ENCODE results near the gene ZFYVE26. TPM values are rescaled to one million over a fixed set of nuclear protein-coding genes. Genes with fewer than 3 reads are reported as not detected.

Gene ZFYVE26
- total RNA-seq, 1 experiment from 2014 or later = 19.9 TPM

- no peak overlapping the region for H3K4ac ChIP-seq (ENCODE audit: low read depth, low read length)
- no peak overlapping the region for H4K5ac ChIP-seq (ENCODE audit: insufficient read length, low read depth, low read length)
- peaks cover 17% of the 10 kb centered on the region for H3K79me2 ChIP-seq (ENCODE audit: insufficient read depth, low read length)
- no peak overlapping the region for H4K91ac ChIP-seq (ENCODE audit: insufficient read length, low read depth, low read length)
- H3K9ac ChIP-seq (ENCODE audit: extremely low read depth, insufficient read length, low read length) = no peak overlapping the region
- no peak overlapping the region for H3K27ac ChIP-seq (ENCODE audit: insufficient read length, low read depth, low read length)
- H2BK5ac ChIP-seq (ENCODE audit: insufficient read length, low read length) = no peak overlapping the region
- no peak overlapping the region for H2BK20ac ChIP-seq (ENCODE audit: low read depth, low read length, poor library complexity, severe bottlenecking)
- no peak overlapping the region for H2BK120ac ChIP-seq (ENCODE audit: low read depth, low read length, poor library complexity, severe bottlenecking)
- no peak for DNase-seq
- no peak overlapping the region for H3K4me3 Mint-ChIP-seq
- H2AK5ac ChIP-seq (ENCODE audit: insufficient read length, low read length) = no peak overlapping the region
- no peak overlapping the region for H3K27ac Mint-ChIP-seq
- no CpG with 5 or more reads among the region's 4 CpGs for WGBS (ENCODE audit: extremely low coverage, insufficient read length, low lambda C conversion rate)
- H3K4me1 ChIP-seq (ENCODE audit: insufficient read depth, low read length) = peaks cover 4% of the 10 kb centered on the region; the same call in 1 of the 2 replicates
- H3K23me2 ChIP-seq (ENCODE audit: insufficient read length, low read depth, low read length, poor library complexity, severe bottlenecking) = no peaks in the 10 kb centered on the region
- no peak overlapping the region for H3K23ac ChIP-seq (ENCODE audit: insufficient read length, low read depth, low read length)
- TF ChIP-seq CTCF (conservative IDR thresholded peaks at IDR 0.05) = no peak
- H3T11ph ChIP-seq (ENCODE audit: low read length) = no peak overlapping the region
- no peak overlapping the region for H4K8ac ChIP-seq (replicated peaks; ENCODE audit: insufficient read length, low read depth, low read length)
- no peak overlapping the region for H3K56ac ChIP-seq (ENCODE audit: insufficient read length, low read depth, low read length)
- H2BK12ac ChIP-seq (ENCODE audit: insufficient read length, low read depth, low read length) = no peak overlapping the region
- H2AFZ ChIP-seq (ENCODE audit: low read length) = no peak overlapping the region
- H3K4me2 ChIP-seq (ENCODE audit: insufficient read depth, insufficient read length, low read length) = no peak overlapping the region
- peaks cover 10% of the 10 kb centered on the region for H3K27me3 Mint-ChIP-seq (ENCODE audit: low read depth)
- no peaks in the 10 kb centered on the region for H4K20me1 ChIP-seq (ENCODE audit: control insufficient read depth, insufficient read depth, insufficient read length)
- H3K18ac ChIP-seq (ENCODE audit: insufficient read length, low read depth, low read length) = no peak overlapping the region
- H2BK15ac ChIP-seq (ENCODE audit: low read depth, low read length) = no peak overlapping the region
- H3K14ac ChIP-seq (ENCODE audit: insufficient read depth, low read length) = no peak overlapping the region
- no peaks in the 10 kb centered on the region for H3K9me3 Mint-ChIP-seq
- H3K9me3 ChIP-seq (ENCODE audit: control insufficient read depth, low read depth, low read length) = no peaks in the 10 kb centered on the region
- peaks cover 15 to 21% of the 10 kb centered on the region in 2 experiments for H3K4me1 Mint-ChIP-seq
- no peaks in the 10 kb centered on the region for H3K27me3 ChIP-seq (ENCODE audit: insufficient read depth, low read length)
- peaks cover 11% of the 10 kb centered on the region for H3K79me1 ChIP-seq (ENCODE audit: insufficient read depth, low read depth, low read length, poor library complexity, severe bottlenecking)
- peaks cover 11 to 14% (median 11%) of the 10 kb centered on the region in 3 experiments for H3K36me3 Mint-ChIP-seq (ENCODE audit: insufficient read depth in 1 of 3, low read depth in 3 of 3)
Observed at GRCh38 chr14:67697006-67697405, 119.4 kb downstream of the ZFYVE26 start.

Other genes with a start within 250 kb of the ZFYVE26 start
- gene PIGH, start 216.3 kb downstream of the ZFYVE26 start, total RNA-seq (2021) = 9.3 and 9.4 TPM in 2 replicates
- 35.2 and 35.5 TPM in 2 replicates for gene ARG2, start 196.7 kb downstream of the ZFYVE26 start, total RNA-seq (2021)
- gene VTI1B, start 142.0 kb downstream of the ZFYVE26 start, total RNA-seq (2021) = 118 and 121 TPM in 2 replicates
- gene RDH11, start 120.8 kb downstream of the ZFYVE26 start, total RNA-seq (2021) = 83.2 and 83.4 TPM in 2 replicates
- gene RDH12, start 114.7 kb downstream of the ZFYVE26 start, total RNA-seq (2021) = 0.70 and 0.74 TPM in 2 replicates
- gene RAD51B, start 3.2 kb upstream of the ZFYVE26 start, total RNA-seq (2021) = 16.7 and 17.0 TPM in 2 replicates

Data from H9 (cell line).